Femur (tissue), 1 donor: ENCODE data around the gene HOXA9.

Experiments used
- DNase-seq: peaks from one replicate; pipeline ENCODE4 v3.0.0-alpha.2; 2017

The HOXA9 gene

DNA sequence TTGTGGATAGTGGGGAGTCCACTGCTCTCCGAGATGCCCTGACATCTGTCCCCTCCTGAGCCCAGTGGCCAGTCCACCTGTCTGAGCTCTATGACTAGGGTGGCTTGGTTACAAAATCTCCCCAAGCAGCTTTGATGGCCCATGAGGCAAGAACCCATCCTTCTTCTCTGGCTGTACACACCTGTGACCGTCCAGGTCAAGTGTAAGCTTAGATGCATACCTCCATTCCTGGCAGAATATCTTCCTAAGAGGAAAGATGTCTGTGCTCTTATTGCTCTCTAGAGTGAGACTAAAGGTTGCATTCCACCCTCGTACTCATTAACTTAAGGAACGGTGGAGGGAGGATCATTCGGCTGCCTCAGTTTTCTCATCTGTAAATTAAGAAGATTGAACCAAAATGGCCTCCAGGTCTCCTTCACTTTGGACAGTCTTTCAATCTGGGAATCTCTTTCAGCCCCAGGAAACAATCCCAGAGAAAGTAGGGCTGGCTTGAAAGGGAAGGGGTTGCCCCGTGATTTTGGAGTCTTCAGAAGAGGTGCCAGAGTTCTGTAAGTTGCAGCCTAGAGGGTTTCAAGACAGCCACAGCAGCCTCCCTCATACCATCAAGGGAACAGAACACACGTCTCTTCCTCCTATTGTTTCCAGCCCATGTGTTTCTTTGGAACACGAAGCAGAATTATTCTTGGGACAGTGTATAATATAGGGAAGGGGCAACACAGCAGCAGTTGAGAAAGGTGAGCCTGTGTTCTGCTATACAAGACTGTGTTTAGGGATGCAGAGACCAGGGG is 40.2 kb downstream of the HOXA9 start:
- DNase-seq, result no peak

DNA sequence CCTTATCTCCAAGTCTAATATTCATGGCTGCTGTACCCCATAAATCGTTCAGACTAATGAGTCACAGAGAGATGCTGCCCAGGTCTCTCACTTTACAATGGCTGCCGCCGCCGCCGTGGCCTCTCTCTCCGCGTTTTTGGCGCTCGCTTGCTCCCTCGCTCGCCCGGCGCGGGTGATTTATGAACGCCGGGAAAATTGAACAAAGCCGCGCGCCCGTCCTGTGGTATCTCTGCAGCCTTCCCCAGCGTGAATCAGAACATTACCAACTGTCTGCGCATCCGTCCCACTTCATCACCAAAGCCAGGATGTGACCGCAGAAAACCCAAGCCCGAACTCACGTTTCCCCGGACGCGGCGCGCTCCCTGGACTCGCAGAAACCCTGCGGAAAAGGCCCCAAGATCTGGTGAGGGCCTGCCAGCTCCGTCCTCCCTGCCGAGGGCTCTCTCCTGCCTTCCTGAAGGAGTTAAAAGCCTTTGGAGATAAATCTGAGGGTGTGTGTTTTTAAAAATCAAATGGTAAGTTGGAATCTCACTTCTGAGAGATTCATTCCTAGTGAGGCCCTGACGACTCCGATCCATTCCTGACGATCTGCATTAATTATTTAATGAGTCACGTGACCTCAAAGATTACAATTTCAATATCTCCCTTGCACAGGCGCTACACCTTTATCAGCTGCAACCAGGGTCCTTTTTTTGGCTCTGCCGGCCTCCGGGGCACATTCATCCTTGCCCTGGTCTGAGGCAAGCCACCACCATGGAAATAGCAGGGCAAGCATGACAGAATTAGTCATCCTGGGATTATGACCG is 41.0 kb downstream of the HOXA9 start:
- DNase-seq, result no peak

DNA sequence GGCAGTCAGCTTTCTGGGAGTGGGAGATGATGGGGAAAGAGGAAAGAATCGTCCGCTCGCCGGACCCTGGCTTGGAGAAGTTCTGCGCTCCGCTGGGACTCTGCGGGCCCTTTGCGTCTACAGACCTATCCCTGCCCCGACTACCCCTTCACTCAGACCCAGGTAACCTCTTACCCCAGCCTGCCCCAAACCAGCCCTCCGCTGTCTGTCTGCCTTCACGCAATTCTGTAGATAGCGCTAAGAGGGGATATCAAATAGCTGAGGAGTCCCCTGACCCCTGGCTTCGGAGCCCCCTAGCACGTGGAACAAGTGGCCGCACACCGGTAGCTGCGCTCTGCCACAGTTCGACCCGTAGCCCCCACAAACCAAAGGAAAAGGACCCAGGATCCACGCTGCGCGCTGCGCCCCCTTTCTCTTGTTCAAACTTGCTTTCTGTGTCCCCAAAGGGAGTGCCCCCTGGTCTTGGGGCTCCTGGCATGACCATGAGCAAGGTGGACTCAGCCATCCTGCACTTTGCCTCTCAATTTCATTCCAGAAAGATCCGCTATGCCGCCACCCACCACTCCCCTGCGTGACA is 41.8 kb downstream of the HOXA9 start:
- no peak for DNase-seq

DNA sequence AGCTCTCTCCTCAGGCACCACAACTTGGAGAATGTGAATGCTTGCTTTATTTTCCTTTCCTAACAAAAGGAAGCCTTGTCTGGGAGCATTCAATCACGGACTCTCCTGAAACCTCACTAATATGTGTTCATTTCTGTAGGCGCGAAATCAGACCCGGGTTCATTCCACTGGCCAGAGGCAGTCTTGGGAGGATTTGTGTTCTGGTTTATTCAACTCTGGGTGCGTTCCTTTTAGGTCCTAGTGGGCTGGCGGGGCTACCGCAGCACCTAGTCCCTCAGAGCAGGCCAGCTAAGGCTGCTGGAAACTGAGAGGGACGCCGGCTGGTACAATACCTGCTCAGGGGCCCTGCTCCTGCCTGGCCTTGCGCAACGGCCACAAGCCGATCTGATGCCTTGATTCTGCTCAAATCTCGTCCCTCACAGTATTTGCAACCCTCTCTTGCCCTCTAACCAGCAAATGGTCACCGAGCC is 42.3 kb downstream of the HOXA9 start:
- peak; percentile 30 for DNase-seq

DNA sequence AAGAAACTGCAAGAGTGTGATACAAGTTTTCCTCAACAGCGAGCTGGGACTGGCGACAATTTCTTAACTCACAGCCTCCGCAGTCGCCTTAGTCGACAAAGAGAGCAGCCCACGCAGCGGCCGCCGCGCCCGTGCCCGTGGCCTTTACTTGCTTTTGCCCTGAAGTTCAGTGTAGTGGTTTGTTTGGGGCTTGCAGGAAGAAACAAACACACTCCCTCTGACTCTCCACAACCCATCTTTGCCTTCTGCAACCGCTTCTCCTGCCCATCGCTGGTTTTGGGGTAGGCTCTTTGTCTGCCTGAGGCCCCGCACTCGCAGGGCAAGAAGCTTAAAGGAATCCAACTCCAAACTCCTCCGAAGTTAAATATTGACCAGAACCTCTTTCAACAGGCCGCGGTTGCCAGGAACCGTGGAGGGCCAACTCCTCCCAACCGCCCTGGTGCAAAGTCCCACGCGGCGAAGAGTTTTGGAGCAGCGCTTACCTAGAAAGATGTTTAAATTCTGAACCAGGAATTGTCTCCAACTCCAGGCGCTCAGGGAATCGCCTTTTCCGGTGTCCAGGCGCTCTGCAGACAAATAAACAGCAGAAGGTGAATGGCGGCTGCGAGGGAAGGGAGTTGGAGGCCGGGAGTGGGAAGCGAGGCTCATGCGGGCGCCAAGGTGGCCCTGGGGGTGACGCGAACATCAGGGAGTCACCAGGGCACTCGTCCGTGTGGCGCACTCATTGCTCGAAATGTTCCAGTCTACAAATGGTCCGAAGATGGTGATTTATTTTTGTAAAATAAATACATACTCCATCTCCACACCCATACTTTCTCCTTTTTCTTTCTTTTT is 43.0 kb downstream of the HOXA9 start:
- peak; percentile 21 for DNase-seq

DNA sequence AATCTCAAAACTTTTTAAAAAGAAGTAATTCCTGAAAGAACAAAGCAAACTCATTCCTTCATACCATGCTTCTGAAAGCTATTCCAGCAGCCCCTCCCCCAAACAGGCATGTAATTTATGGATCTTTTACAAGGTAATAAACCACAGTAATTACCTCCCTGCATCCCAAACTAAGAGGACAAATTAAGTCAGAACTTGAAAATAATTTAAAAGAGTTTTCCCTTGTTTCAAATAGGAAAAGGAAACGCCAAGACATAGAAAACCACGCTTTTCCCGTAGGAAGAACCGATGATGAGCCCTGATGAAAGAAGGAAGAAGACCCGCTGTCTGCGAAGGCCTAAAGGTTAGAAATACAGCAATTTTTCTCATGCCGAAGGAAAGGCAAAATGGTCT is 43.7 kb downstream of the HOXA9 start:
- no peak for DNase-seq

DNA sequence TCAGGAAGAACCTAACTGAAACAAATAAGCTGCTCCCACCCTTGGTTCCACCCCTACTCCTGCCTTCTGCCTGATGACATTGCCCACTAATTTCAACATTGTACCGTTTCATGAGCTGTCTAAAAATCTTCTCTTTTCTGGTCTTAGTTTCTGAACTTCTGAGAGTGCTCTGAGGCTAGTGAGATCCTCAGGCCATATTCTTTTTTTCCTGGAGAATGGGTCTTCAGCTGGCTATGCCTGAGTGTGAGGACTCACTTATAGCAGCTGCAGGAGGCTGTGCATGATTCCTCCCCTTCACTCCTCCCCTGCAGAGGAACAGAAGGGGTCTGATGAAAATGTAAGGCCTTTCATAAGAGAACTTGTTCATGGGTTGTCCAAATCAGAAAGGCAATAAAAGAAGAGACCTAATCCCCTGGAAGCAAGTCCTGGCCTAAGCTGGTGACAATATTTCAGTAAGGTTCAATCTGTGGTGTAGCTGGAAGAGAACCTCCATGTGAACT is 45.9 kb downstream of the HOXA9 start:
- no peak for DNase-seq

DNA sequence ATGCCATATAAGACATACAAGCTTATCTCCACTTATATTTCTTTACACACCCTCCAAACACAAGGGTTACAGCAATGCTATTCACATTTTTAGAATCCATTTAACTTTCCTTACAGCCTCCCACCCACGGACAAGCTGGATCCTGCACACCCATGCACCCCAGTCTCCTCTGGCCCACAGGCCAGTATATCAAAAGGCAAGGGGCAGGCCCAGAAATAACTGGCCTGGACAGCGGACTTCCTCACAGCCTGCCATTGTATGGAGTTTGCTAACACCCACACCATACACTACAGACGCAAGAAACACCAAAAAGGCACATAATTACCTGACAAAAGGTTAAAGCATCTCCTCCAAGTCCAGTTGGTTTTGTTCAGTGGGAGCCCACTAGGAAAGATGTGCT is 46.8 kb downstream of the HOXA9 start:
- DNase-seq, result no peak

DNA sequence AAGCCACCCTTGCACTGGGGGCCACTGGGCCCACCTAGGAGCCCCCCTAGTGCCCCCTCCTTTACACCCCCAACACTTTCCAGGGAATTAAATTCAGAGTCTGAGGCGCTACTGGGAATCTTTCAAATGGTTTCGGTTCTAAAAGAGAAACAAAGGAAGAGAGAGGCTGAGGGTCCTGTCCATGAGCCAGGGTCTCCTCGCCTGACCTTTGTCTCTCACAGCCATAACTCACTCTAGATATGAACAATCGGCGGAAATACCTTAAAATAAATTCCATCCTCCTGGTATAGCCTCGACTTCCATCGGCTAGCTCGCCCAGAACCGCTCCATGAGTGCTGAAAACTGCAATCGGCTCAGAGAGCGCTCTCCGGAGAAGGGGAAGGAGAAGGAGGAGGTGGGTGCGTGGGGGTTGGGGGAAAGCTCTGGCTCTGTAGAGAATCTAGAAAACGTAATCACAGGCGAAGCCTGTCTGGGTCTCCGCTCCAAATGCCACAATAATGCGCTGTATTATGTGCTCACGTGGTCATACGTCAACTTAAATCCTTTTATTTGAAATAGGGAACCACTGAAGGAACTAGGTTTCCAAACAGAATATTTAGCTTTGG is 47.3 kb downstream of the HOXA9 start:
- no peak for DNase-seq

DNA sequence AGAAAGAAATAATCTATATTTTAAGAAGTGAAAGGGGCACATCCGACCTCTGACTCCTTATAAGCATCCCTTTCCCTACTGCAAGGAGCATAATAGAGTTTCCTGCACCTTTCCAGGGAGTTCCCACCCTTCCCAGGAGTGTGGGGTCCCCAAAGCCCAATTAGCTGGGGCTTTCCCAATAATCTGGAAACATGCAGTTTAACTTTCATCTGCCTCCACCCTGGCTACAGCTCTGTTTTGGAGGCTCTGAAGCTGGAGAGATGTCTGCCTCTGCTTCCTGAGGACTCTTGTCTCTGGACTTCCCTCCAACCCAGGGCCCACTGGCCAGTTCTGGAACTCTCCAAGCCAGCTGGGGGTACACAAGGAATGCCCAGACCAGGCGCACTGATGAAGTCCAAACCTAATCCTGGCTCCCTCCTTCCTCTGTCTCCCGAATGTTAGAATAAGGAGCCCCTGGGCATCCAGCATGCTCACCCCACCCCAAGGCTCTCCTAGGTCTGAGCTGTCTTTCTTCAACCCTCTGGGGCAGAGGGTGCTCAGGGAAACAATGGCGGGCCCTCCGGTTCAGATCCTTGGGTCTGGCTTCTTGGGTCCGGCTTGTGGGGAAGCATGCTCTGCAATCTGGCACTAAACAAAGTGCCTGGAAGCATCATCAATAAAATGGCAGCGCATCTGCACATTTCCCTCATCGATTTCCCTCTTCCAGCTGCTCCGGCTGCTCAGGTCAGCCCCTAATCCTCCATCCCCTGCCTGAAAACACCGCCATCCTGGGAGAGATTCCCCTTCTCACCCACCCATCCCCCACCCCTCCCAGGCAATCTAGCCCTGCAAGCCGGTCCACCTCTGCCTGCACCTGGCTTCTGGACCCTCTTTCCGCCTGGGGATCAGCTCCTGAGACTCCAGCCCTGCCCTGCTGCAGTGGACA is 48.1 kb downstream of the HOXA9 start:
- no peak for DNase-seq

DNA sequence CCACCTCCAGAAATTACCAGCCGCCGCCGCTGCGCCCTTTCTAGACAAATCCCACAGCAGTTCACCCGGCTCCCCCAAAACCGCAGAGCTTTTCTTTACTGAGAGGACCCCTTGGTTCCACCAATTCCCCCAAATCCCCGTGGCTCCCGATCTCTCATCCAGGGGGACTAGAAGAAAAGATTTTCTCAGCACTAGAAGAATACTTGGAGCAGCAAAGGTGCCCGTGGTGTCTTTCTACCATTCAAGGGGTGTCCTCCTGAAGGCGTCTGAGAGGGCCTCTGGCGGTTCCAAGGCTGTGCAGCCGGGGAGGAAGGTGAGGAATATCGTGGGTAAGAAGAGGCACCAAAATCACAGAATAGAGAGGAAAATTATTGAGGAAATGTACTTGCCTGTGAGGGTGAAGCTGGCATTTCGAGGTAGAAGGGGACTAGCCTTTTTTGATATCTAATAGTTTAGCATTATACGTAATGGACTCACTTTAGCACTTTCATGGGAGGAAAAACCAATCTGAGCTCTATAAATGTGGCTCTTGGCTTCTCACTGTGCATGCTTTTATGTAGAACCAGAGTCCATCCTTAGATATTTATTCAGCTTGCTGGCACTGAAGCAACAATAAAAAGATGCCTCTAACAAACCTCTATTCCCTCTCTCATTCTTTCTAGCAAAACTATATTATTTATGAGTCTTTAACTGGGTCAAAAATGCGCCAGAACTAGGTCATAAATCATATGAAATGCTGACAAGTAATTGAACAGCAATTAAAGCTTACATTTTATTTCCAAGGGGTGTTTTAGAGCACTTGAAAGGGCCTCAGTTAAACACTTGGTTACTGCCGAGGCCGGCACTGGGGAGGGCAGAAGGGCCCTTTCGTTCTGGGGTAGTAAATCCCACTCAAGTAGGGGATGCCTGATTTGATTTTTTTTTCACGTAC is 49.0 kb downstream of the HOXA9 start:
- no peak for DNase-seq

DNA sequence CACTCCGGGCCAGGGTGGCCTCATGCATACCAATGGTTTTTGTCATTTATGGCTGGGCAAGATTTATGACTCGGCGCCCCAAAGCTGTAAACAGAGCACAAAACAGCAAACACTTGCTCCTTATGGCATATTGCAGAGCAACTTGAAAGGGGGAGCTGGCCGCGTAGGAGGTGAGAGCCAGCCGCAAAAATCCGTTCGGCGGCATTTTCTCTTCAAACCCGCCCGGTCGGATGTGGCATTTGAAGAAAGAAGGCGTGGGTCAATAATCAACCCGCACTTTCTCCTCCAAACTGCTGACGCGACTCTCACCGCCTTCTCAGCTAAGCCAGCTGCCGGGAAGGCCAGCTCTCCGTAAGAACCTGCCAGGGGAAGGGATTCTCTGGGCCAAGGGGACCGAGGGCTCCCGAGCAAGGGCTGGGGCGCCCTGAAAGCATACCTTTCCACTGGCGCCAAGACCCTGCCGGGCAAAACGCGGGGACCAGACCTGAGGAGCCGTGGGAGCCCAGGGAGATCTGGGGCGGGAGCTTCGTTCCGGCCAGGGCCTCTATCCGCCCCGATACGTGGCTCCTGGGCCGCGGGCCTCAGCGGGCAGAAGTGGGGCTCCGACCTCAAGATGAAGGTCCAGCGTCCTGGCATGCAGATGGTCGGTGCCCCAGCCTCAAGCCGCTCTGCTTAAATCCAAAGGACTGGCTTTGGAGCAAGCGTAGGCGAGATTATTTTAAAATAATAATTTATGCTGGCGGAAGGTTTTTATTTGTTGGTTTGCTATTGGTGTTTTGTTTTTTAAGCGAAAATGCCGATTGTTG is 49.9 kb downstream of the HOXA9 start:
- DNase-seq, result peak; percentile 46

DNA sequence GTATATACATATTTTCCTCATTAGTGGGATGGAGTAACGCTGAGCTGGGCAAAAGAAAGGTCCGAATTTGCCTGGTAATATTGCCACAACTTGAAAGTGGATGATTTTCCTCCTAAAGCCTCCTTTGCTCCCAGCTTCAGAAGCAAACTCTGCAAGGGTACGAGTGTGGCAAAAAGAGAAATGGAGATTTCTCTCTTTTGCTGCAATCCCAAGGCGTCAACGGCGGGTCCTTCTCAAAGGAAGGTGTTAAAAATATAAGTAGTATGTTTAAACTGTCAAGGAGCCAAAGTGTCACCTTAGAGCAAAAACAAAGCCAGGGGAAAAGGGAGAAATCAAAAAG is 50.5 kb downstream of the HOXA9 start:
- DNase-seq, result no peak

DNA sequence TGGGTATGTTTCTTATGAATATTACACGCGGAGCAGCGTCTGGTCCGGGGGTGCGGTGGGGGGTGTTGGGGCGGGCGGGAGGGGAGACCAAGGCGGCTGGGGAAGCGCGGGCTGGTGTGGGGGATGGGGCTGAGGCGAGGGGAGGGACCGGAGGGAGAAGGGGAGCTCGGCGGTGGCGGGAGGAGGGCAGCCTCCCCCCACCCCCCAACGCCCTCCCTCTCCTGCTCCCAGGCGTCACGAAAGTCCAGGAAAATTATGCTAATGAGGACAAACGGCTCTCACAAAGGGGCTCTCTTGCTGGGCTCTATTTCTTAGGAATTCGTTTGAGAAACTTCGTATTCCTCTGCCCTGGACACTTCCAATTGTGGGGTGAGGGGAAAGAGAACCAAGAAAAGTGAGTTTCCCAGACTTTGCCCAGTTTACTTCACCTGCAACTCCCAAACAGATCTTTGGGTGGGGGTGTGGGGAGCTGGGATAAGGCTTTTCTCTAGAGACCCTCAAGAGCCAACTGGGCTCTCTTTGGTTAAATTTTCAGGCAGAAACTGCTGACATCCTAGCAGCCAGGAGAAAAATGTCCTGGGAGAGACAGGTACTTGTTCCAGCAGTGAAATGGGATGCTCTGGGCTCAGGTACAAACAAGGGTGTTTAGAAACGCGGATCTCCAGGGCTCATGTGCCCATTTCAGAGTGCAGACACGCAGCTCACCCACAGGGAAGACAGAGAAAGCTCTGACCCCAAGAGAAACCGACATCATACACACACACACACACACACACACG is 51.2 kb downstream of the HOXA9 start:
- peak; percentile 63 for DNase-seq

DNA sequence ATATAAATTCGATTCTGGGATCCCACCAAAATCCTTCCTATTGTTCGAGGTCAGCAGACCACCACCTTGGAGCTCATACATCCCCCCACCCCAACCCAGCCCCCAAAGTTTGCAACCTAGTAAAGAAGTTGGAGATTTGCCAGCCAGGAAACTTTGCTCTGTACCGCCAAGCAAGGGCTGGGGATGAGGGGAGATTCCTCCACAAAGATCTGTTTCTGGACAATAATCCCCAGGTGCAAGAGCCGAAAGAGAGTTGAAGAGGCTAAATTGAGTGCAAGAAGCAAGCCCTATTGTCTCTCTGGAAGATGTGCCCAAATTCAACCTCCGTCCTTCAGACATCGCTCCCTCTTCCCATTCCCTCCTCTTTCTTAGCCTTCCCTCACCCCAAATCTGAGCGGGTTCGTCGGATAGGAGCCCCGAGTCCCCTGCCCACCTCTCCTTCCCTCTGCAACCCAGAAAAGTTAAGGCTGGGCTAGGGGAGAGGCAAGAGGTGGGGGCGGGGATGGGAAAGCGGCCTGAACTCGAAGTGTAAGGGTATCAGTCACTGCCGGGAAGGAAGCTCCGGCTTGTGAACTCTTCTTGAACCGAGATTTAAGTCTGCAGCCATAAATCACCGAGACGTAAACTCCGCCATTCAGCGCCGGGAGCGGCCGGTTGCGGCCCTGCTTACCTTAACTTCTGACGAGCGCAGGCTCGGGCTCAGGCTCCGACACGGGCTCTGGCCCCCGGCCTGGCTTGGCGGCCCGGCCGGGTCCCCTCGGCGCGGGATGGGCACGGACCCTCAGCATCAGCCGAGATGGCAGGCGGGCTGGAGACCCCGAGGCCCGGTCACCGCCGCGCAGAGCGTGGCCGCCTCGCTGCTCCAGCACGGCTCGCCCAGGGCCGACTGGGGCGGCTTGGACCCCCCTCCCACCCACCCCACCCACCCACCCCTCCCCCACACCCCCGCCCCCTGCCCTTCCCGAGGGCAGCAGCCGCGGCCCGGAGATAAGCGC is 52.1 kb downstream of the HOXA9 start:
- DNase-seq, result peak; percentile 84
